Diencephalon (tissue), 1 donor: ENCODE measurements around the gene FOXO3. TPM values are rescaled to one million over a fixed set of nuclear protein-coding genes. Genes with fewer than 3 reads are reported as not detected.

Source experiments
- small RNA-seq: library from RNA; depleted of rRNA; stranded (forward); fragments of <200 nt; gene quantifications from one replicate; pipeline ENCODE3, GENCODE V24; 2014
- total RNA-seq: library from RNA; depleted of rRNA; stranded (reverse); fragments of >200 nt; gene quantifications from one replicate; pipeline ENCODE4 v1.2.3, GENCODE V29; 2014

The FOXO3 gene
- 40.1 TPM for total RNA-seq

DNA sequence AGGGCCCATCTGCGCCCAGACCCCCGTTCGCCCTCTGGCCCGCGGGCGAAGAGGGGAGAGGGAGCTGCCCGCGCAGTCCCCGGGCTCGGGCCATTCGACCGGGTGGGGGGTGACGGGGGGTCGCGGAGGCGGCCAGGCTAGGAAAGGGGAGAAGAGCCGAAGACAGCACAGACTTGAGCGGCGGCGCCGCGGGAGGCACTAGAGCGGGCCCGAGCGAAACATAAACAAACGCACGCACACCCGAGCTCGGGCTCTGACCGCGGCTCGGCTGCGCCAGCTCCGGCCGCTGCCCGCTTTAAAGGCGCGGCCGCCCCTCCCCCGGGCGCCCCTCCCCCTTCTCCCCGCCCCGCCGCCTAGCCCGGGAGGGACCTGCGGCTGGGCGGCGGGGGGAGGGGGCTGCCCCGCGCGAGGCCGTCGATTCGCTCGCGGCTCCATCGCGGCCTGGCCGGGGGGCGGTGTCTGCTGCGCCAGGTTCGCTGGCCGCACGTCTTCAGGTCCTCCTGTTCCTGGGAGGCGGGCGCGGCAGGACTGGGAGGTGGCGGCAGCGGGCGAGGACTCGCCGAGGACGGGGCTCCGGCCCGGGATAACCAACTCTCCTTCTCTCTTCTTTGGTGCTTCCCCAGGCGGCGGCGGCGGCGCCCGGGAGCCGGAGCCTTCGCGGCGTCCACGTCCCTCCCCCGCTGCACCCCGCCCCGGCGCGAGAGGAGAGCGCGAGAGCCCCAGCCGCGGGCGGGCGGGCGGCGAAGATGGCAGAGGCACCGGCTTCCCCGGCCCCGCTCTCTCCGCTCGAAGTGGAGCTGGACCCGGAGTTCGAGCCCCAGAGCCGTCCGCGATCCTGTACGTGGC, at the start of gene FOXO3:
Gene FOXO3 (plus strand): TSS at position 455 of the 846 bp plus-strand sequence. CDS start 292 bp downstream, at position 747.

Small RNA genes within 50 kb of the gene (small RNA-seq; reads per million reads assigned to genes)
- not detected for gene AL391646.1
- gene SUMO2P8: not detected
